ENCODE measurements around the gene SHOC2. TPM values are rescaled to one million over a fixed set of nuclear protein-coding genes. Genes with fewer than 3 reads are reported as not detected.

SHOC2 gene
- total RNA-seq, 1 donor from 2014 or later = 24.4 TPM

- Histone ChIP-seq H3K4me3 (ENCODE audit: low read depth, low read length) (peak overlapping the region; percentile 83), H3K36me3 (ENCODE audit: control insufficient read depth, insufficient read depth, low read length) (no peaks in the 10 kb centered on the region), H3K27me3 (ENCODE audit: control insufficient read depth, insufficient read depth, low read length) (no peaks in the 10 kb centered on the region)
- TF ChIP-seq CTCF (IDR thresholded peaks at IDR 0.05; ENCODE audit: insufficient read depth, low read length, poor library complexity, severe bottlenecking) = no peak
- peak; percentile 88 for DNase-seq (ENCODE audit: low read depth)
Measured at GRCh38 chr10:110918269-110918642, 1.1 kb upstream of the SHOC2 start.

GRCh38 chr10:110918643-110919348 lies 608 bp upstream of the SHOC2 start, which contains the start of gene BBIP1:
BBIP1 (minus strand) TSS chr10:110919180; CDS start chr10:110918157, 1,023 bp downstream.
- H3K27me3 ChIP-seq (ENCODE audit: control insufficient read depth, insufficient read depth, low read length) = no peaks in the 10 kb centered on the region
- H3K36me3 ChIP-seq (ENCODE audit: control insufficient read depth, insufficient read depth, low read length) = no peaks in the 10 kb centered on the region
- peak; percentile 99 for DNase-seq (ENCODE audit: low read depth)
- TF ChIP-seq CTCF (IDR thresholded peaks at IDR 0.05; ENCODE audit: insufficient read depth, low read length, poor library complexity, severe bottlenecking) = peak; percentile 4
- H3K4me3 ChIP-seq (ENCODE audit: low read depth, low read length) = peak within 1 kb of the TSS; percentile 83

GRCh38 chr10:110919971-110920881 lies 822 bp downstream of the SHOC2 start:
- TF ChIP-seq CTCF (IDR thresholded peaks at IDR 0.05; ENCODE audit: insufficient read depth, low read length, poor library complexity, severe bottlenecking) = no peak
- Histone ChIP-seq H3K36me3 (ENCODE audit: control insufficient read depth, insufficient read depth, low read length) (no peaks in the 10 kb centered on the region), H3K4me3 (ENCODE audit: low read depth, low read length) (peak overlapping the region; percentile 75), H3K27me3 (ENCODE audit: control insufficient read depth, insufficient read depth, low read length) (no peaks in the 10 kb centered on the region)
- no peak for DNase-seq (ENCODE audit: low read depth)

- DNase-seq (ENCODE audit: low read depth) = peak; percentile 48
- no peak for TF ChIP-seq CTCF (IDR thresholded peaks at IDR 0.05; ENCODE audit: insufficient read depth, low read length, poor library complexity, severe bottlenecking)
- no peaks in the 10 kb centered on the region for H3K27me3 ChIP-seq (ENCODE audit: control insufficient read depth, insufficient read depth, low read length)
- H3K4me3 ChIP-seq (ENCODE audit: low read depth, low read length) = no peak overlapping the region
- no peaks in the 10 kb centered on the region for H3K36me3 ChIP-seq (ENCODE audit: control insufficient read depth, insufficient read depth, low read length)
Measured at GRCh38 chr10:110923856-110924493, 4.6 kb downstream of the SHOC2 start.

GRCh38 chr10:110927461-110927860 lies 8.1 kb downstream of the SHOC2 start:
- TF ChIP-seq CTCF (IDR thresholded peaks at IDR 0.05; ENCODE audit: insufficient read depth, low read length, poor library complexity, severe bottlenecking) = no peak

More at GRCh38 chr10:110927461-110927860, 8.1 kb downstream of the SHOC2 start:
- Histone ChIP-seq H3K36me3 (ENCODE audit: control insufficient read depth, insufficient read depth, low read length) (no peaks in the 10 kb centered on the region), H3K27me3 (ENCODE audit: control insufficient read depth, insufficient read depth, low read length) (no peaks in the 10 kb centered on the region), H3K4me3 (ENCODE audit: low read depth, low read length) (no peak overlapping the region)
- no peak for DNase-seq (ENCODE audit: low read depth)

Measured in kidney epithelial cell (primary cell).